Activated CD4-positive, alpha-beta memory T cell treated with anti-CD3 and anti-CD28 coated beads for 36 hours (primary cell): ENCODE results near the gene LCN6. TPM values are rescaled to one million over a fixed set of nuclear protein-coding genes. Genes with fewer than 3 reads are reported as not detected.
"Not testable (repeated sequence)": the region's sequence is repeated elsewhere in the genome, so short reads cannot be mapped to it uniquely, and the experiment has no call there.

Experiments used
- CTCF ChIA-PET: fragments of 350-600 bp; sonication (Branson Sonifier 250); formaldehyde crosslinking; loops from one replicate; lab custom pipeline; 2021; ENCODE audit warnings: antibody characterized with exemption, inconsistent platforms; lab: Charles Lee
- POLR2A ChIA-PET: fragments of 350-600 bp; sonication (Branson Sonifier 250); formaldehyde crosslinking; loops from one replicate; lab custom pipeline; 2021; ENCODE audit warnings: antibody characterized with exemption; lab: Charles Lee
- DNase-seq: peaks from one replicate; pipeline ENCODE4 v3.0.0-alpha.2; 2020
- H3K27ac Mint-ChIP-seq: one replicate; pipeline ENCODE4 v1.8.0; 2021; ENCODE audit warnings: mixed read lengths
- H3K27me3 Mint-ChIP-seq: one replicate; pipeline ENCODE4 v1.8.0; 2021; ENCODE audit warnings: mixed read lengths
- H3K36me3 Mint-ChIP-seq: one replicate; pipeline ENCODE4 v1.8.0; 2021; ENCODE audit warnings: mixed read lengths
- H3K4me1 Mint-ChIP-seq: one replicate; pipeline ENCODE4 v1.8.0; 2021; ENCODE audit warnings: low read depth, mixed read lengths
- H3K4me3 Mint-ChIP-seq: one replicate; pipeline ENCODE4 v1.8.0; 2021; ENCODE audit warnings: mild to moderate bottlenecking, mixed read lengths
- H3K9me3 Mint-ChIP-seq: one replicate; pipeline ENCODE4 v1.8.0; 2021; ENCODE audit warnings: mixed read lengths
- intact Hi-C: fragments of 100-400 bp; cut with micrococcal nuclease; formaldehyde crosslinking; loops from one replicate; pipeline ENCODE4 v1.15.1; 2023
- total RNA-seq, 2 experiments: library from RNA; stranded (reverse); gene quantifications; one replicate each; pipeline ENCODE4 v1.2.3, GENCODE V29; 2021

Gene LCN6
- total RNA-seq, 2 experiments from 2014 or later = not detected

GRCh38 chr9:136789523-136789937 lies 41.2 kb upstream of the LCN6 start:
- POLR2A ChIA-PET = no interaction called here

GRCh38 chr9:136788644-136789522 lies 40.6 kb upstream of the LCN6 start:
- intact Hi-C loops = loop anchor here (5.0 kb wide), 1 partner anchor 203 kb away; the partner anchor contains the start of gene PAXX
- H3K27me3 Mint-ChIP-seq, DNase-seq, H3K36me3 Mint-ChIP-seq, POLR2A ChIA-PET, H3K9me3 Mint-ChIP-seq, H3K4me3 Mint-ChIP-seq: not testable (repeated sequence)
- H3K27ac Mint-ChIP-seq = peak overlapping the region; percentile 13
- CTCF ChIA-PET = interaction anchor here (1.2 to 3.3 kb wide), 7 partner anchors 11 to 307 kb away, joined by 3 to 16 read pairs (median 4); no protein-coding TSS in a partner anchor
- peaks cover 28% of the 10 kb centered on the region for H3K4me1 Mint-ChIP-seq

More at GRCh38 chr9:136789523-136789937, 41.2 kb upstream of the LCN6 start:
- intact Hi-C loops = loop anchor here (5.0 kb wide), 1 partner anchor 203 kb away; the partner anchor contains the start of gene PAXX
- Mint-ChIP-seq H3K27me3 (peaks cover 1% of the 10 kb centered on the region), H3K4me3 (no peak overlapping the region), H3K4me1 (peaks cover 28% of the 10 kb centered on the region), H3K27ac (no peak overlapping the region), H3K36me3 (no peaks in the 10 kb centered on the region), H3K9me3 (no peaks in the 10 kb centered on the region)
- DNase-seq = no peak
- CTCF ChIA-PET = interaction anchor here (0.6 kb wide), 1 partner anchor 241 kb away, joined by 3 read pairs; no protein-coding TSS in a partner anchor

GRCh38 chr9:136787690-136788400 lies 39.5 kb upstream of the LCN6 start:
- DNase-seq = peak; percentile 84
- Mint-ChIP-seq H3K9me3 (no peaks in the 10 kb centered on the region), H3K27ac (no peak overlapping the region), H3K36me3 (no peaks in the 10 kb centered on the region), H3K4me1 (peaks cover 25% of the 10 kb centered on the region), H3K27me3 (peaks cover 1% of the 10 kb centered on the region), H3K4me3 (no peak overlapping the region)
- CTCF ChIA-PET = interaction anchor here (0.6 to 3.3 kb wide), 16 partner anchors 10 to 308 kb away, joined by 3 to 16 read pairs (median 3); partner anchors contain the start of gene CLIC3
- intact Hi-C loops = loop anchor here (1.0 to 5.0 kb wide), 2 partner anchors 204 to 247 kb away; partner anchors contain the start of gene PAXX
- POLR2A ChIA-PET = no interaction called here

- H3K27me3 Mint-ChIP-seq, DNase-seq, H3K9me3 Mint-ChIP-seq, H3K4me3 Mint-ChIP-seq, H3K36me3 Mint-ChIP-seq, POLR2A ChIA-PET, H3K27ac Mint-ChIP-seq: not testable (repeated sequence)
- CTCF ChIA-PET = interaction anchor here (0.6 to 3.3 kb wide), 12 partner anchors 9 to 281 kb away, joined by 3 to 16 read pairs (median 4); no protein-coding TSS in a partner anchor
- intact Hi-C loops = loop anchor here (1.0 to 5.0 kb wide), 2 partner anchors 205 to 248 kb away; partner anchors contain the start of gene PAXX
- H3K4me1 Mint-ChIP-seq = peaks cover 21% of the 10 kb centered on the region
Observed at GRCh38 chr9:136786983-136787382, 38.7 kb upstream of the LCN6 start.

- ChIA-PET POLR2A (no interaction called here), CTCF (interaction anchor here (1.0 to 3.3 kb wide), 11 partner anchors 8 to 249 kb away, joined by 3 to 16 read pairs (median 3); no protein-coding TSS in a partner anchor)
- no peak for DNase-seq
- Mint-ChIP-seq H3K4me3 (no peak overlapping the region), H3K27me3 (peaks cover 1% of the 10 kb centered on the region), H3K36me3 (no peaks in the 10 kb centered on the region), H3K9me3 (no peaks in the 10 kb centered on the region), H3K4me1 (peaks cover 19% of the 10 kb centered on the region), H3K27ac (no peak overlapping the region)
- intact Hi-C loops = loop anchor here (5.0 kb wide), 1 partner anchor 206 kb away; the partner anchor contains the start of gene PAXX
Observed at GRCh38 chr9:136786451-136786850, 38.1 kb upstream of the LCN6 start.

- CTCF ChIA-PET = interaction anchor here (1.0 to 3.3 kb wide), 5 partner anchors 14 to 249 kb away, joined by 3 to 16 read pairs (median 3); no protein-coding TSS in a partner anchor
- H3K9me3 Mint-ChIP-seq, H3K27me3 Mint-ChIP-seq, DNase-seq, H3K36me3 Mint-ChIP-seq, H3K4me3 Mint-ChIP-seq, H3K27ac Mint-ChIP-seq, POLR2A ChIA-PET: not testable (repeated sequence)
- intact Hi-C loops = loop anchor here (5.0 kb wide), 1 partner anchor 207 kb away; the partner anchor contains the start of gene PAXX
- peaks cover 19% of the 10 kb centered on the region for H3K4me1 Mint-ChIP-seq
Observed at GRCh38 chr9:136785565-136786355, 37.4 kb upstream of the LCN6 start.

- no peaks in the 10 kb centered on the region for H3K9me3 Mint-ChIP-seq
- no peak overlapping the region for H3K4me3 Mint-ChIP-seq
- DNase-seq = peak; percentile 41
- H3K36me3 Mint-ChIP-seq = no peaks in the 10 kb centered on the region
- CTCF ChIA-PET = interaction anchor here (1.3 to 1.4 kb wide), 2 partner anchors 62 to 250 kb away, joined by 3 to 12 read pairs; no protein-coding TSS in a partner anchor
- H3K27me3 Mint-ChIP-seq = peaks cover 1% of the 10 kb centered on the region
- intact Hi-C loops = loop anchor here (1.0 to 5.0 kb wide), 2 partner anchors 19 to 207 kb away; partner anchors contain the start of gene PAXX
- peaks cover 16% of the 10 kb centered on the region for H3K4me1 Mint-ChIP-seq
- POLR2A ChIA-PET = no interaction called here
- no peak overlapping the region for H3K27ac Mint-ChIP-seq
Observed at GRCh38 chr9:136784997-136785361, 36.7 kb upstream of the LCN6 start.

GRCh38 chr9:136784249-136784996 lies 36.1 kb upstream of the LCN6 start:
- no peak for DNase-seq
- no peak overlapping the region for H3K27ac Mint-ChIP-seq
- no peaks in the 10 kb centered on the region for H3K36me3 Mint-ChIP-seq
- ChIA-PET POLR2A (no interaction called here), CTCF (interaction anchor here (0.8 to 1.0 kb wide), 2 partner anchors 14 to 34 kb away, joined by 3 to 4 read pairs; no protein-coding TSS in a partner anchor)
- H3K4me3 Mint-ChIP-seq = no peak overlapping the region
- no peaks in the 10 kb centered on the region for H3K9me3 Mint-ChIP-seq
- peaks cover 16% of the 10 kb centered on the region for H3K4me1 Mint-ChIP-seq
- peaks cover 1% of the 10 kb centered on the region for H3K27me3 Mint-ChIP-seq
- intact Hi-C loops = loop anchor here (1.0 kb wide), 1 partner anchor 18 kb away; no protein-coding TSS in a partner anchor

- H3K27ac Mint-ChIP-seq = no peak overlapping the region
- H3K27me3 Mint-ChIP-seq = peaks cover 12% of the 10 kb centered on the region
- POLR2A ChIA-PET = no interaction called here
- CTCF ChIA-PET = interaction anchor here (0.9 to 1.1 kb wide), 2 partner anchors 13 to 25 kb away, joined by 3 read pairs; partner anchors contain the start of gene LCN8
- H3K4me3 Mint-ChIP-seq = no peak overlapping the region
- no peaks in the 10 kb centered on the region for H3K36me3 Mint-ChIP-seq
- no peak for DNase-seq
- intact Hi-C loops = no loop called here
- H3K9me3 Mint-ChIP-seq = no peaks in the 10 kb centered on the region
- H3K4me1 Mint-ChIP-seq = peaks cover 6% of the 10 kb centered on the region
Observed at GRCh38 chr9:136782452-136782851, 34.1 kb upstream of the LCN6 start.

- ChIA-PET CTCF (interaction anchor here (1.0 to 3.0 kb wide), 2 partner anchors 9 to 13 kb away, joined by 3 to 13 read pairs; no protein-coding TSS in a partner anchor), POLR2A (interaction anchor here (0.7 kb wide), 1 partner anchor 209 kb away, joined by 4 read pairs; no protein-coding TSS in a partner anchor)
- Mint-ChIP-seq H3K36me3 (no peaks in the 10 kb centered on the region), H3K27ac (no peak overlapping the region), H3K27me3 (peaks cover 12% of the 10 kb centered on the region), H3K9me3 (no peaks in the 10 kb centered on the region), H3K4me1 (peaks cover 3% of the 10 kb centered on the region), H3K4me3 (no peak overlapping the region)
- no peak for DNase-seq
- intact Hi-C loops = no loop called here
Observed at GRCh38 chr9:136779808-136780207, 31.5 kb upstream of the LCN6 start.
